Measurements from ENCODE around the gene DNAJB14.

GRCh38 chr4:99876946-99877345 is 69.5 kb downstream of the DNAJB14 start:
- TF ChIP-seq POLR2A (IDR thresholded peaks at IDR 0.05) (no peak), CTCF (IDR thresholded peaks at IDR 0.05) (no peak)
